ENCODE data around the gene B4GALNT1. TPM values are rescaled to one million over a fixed set of nuclear protein-coding genes. Genes with fewer than 3 reads are reported as not detected.

Gene B4GALNT1
- polyA plus RNA-seq, 1 experiment: 1.8 TPM

- Histone ChIP-seq H3K27ac (ENCODE audit: low read depth, low read length) (no peak overlapping the region), H3K27me3 (ENCODE audit: control insufficient read depth, insufficient read depth, low read length) (peaks cover 20% of the 10 kb centered on the region), H3K4me3 (ENCODE audit: low read depth, low read length) (no peak overlapping the region), H3K9me3 (ENCODE audit: control insufficient read depth, insufficient read depth, low read length) (no peaks in the 10 kb centered on the region; the same call in 1 of the 2 replicates)
- no peak for TF ChIP-seq CTCF (IDR thresholded peaks at IDR 0.05; ENCODE audit: low read depth, low read length)
- POLR2A ChIA-PET: no interaction called here
- DNase-seq (ENCODE audit: low read depth, low spot score): no peak
- CTCF ChIA-PET: interaction anchor here (0.9 to 6.7 kb wide), 4 partner anchors 36 to 148 kb away, joined by 11 to 112 read pairs (median 48); partner anchors contain the start of genes B4GALNT1 and OS9
Observed at GRCh38 chr12:57586128-57586527, 46.9 kb downstream of the B4GALNT1 start.

- POLR2A ChIA-PET: interaction anchor here (0.7 to 1.0 kb wide), 2 partner anchors 18 to 126 kb away, joined by 3 to 5 read pairs; no protein-coding TSS in a partner anchor
- peaks cover 22% of the 10 kb centered on the region for H3K27me3 ChIP-seq (ENCODE audit: control insufficient read depth, insufficient read depth, low read length)
- no peak for DNase-seq (ENCODE audit: low read depth, low spot score)
- no peak overlapping the region for H3K4me3 ChIP-seq (ENCODE audit: low read depth, low read length)
- no peak for TF ChIP-seq CTCF (IDR thresholded peaks at IDR 0.05; ENCODE audit: low read depth, low read length)
- H3K9me3 ChIP-seq (ENCODE audit: control insufficient read depth, insufficient read depth, low read length): no peaks in the 10 kb centered on the region
- CTCF ChIA-PET: interaction anchor here (0.9 to 6.7 kb wide), 8 partner anchors 8 to 149 kb away, joined by 3 to 112 read pairs (median 45); partner anchors contain the start of genes B4GALNT1 and OS9
- no peak overlapping the region for H3K27ac ChIP-seq (ENCODE audit: low read depth, low read length)
Observed at GRCh38 chr12:57585156-57585555, 47.8 kb downstream of the B4GALNT1 start.

- CTCF ChIA-PET: interaction anchor here (1.0 to 6.7 kb wide), 10 partner anchors 8 to 157 kb away, joined by 3 to 112 read pairs (median 32); partner anchors contain the start of genes B4GALNT1 and OS9
- POLR2A ChIA-PET: interaction anchor here (0.7 to 1.0 kb wide), 2 partner anchors 19 to 40 kb away, joined by 3 read pairs; no protein-coding TSS in a partner anchor
- no peaks in the 10 kb centered on the region for H3K9me3 ChIP-seq (ENCODE audit: control insufficient read depth, insufficient read depth, low read length)
- H3K4me3 ChIP-seq (ENCODE audit: low read depth, low read length): no peak overlapping the region
- DNase-seq (ENCODE audit: low read depth, low spot score): no peak
- no peak for TF ChIP-seq CTCF (IDR thresholded peaks at IDR 0.05; ENCODE audit: low read depth, low read length)
- peaks cover 25% of the 10 kb centered on the region for H3K27me3 ChIP-seq (ENCODE audit: control insufficient read depth, insufficient read depth, low read length)
- H3K27ac ChIP-seq (ENCODE audit: low read depth, low read length): no peak overlapping the region
Observed at GRCh38 chr12:57584690-57585089, 48.3 kb downstream of the B4GALNT1 start.

GRCh38 chr12:57584050-57584449 is 49.0 kb downstream of the B4GALNT1 start:
- no peaks in the 10 kb centered on the region for H3K9me3 ChIP-seq (ENCODE audit: control insufficient read depth, insufficient read depth, low read length)
- no peak for DNase-seq (ENCODE audit: low read depth, low spot score)
- POLR2A ChIA-PET: no interaction called here
- CTCF ChIA-PET: interaction anchor here (0.8 to 6.7 kb wide), 27 partner anchors 9 to 158 kb away, joined by 3 to 112 read pairs (median 6); partner anchors contain the start of genes B4GALNT1 and OS9
- peaks cover 25% of the 10 kb centered on the region for H3K27me3 ChIP-seq (ENCODE audit: control insufficient read depth, insufficient read depth, low read length)
- TF ChIP-seq CTCF (IDR thresholded peaks at IDR 0.05; ENCODE audit: low read depth, low read length): no peak
- H3K4me3 ChIP-seq (ENCODE audit: low read depth, low read length): no peak overlapping the region
- no peak overlapping the region for H3K27ac ChIP-seq (ENCODE audit: low read depth, low read length)

Data from AG04450 (cell line).